Smooth muscle cell (in vitro differentiated cells): ENCODE results near the gene ZNF688. TPM values are rescaled to one million over a fixed set of nuclear protein-coding genes. Genes with fewer than 3 reads are reported as not detected.

Experiments used
- DNase-seq: peaks from one replicate; lab custom pipeline; 2025; ENCODE audit not compliant: unreplicated experiment; lab: John Stamatoyannopoulos, UW
- H2AFZ ChIP-seq: fragments of 200-600 bp; sonication (generic); 2 replicates; pipeline ENCODE4 v1.6.0; 2016; ENCODE audit warnings: antibody characterized with exemption, low read depth, mild to moderate bottlenecking
- H3F3A ChIP-seq: fragments of 200-600 bp; sonication (generic); 2 replicates; pipeline ENCODE4 v1.6.0; 2017; ENCODE audit warnings: antibody characterized with exemption, low read depth
- H3K27ac ChIP-seq: fragments of 200-600 bp; sonication (generic); 2 replicates; pipeline ENCODE4 v1.5.1; 2016; ENCODE audit warnings: low read depth, mild to moderate bottlenecking
- H3K27me3 ChIP-seq: fragments of 200-600 bp; sonication (generic); 2 replicates; pipeline ENCODE4 v1.6.1; 2016; ENCODE audit warnings: low read depth, mild to moderate bottlenecking
- H3K36me3 ChIP-seq: fragments of 200-600 bp; sonication (generic); 2 replicates; pipeline ENCODE4 v1.5.1; 2016; ENCODE audit warnings: low read depth
- H3K4me1 ChIP-seq: fragments of 200-600 bp; sonication (generic); 2 replicates; pipeline ENCODE4 v1.5.1; 2016; ENCODE audit warnings: low read depth
- H3K4me2 ChIP-seq: fragments of 200-600 bp; sonication (generic); 2 replicates; pipeline ENCODE4 v1.6.0; 2016; ENCODE audit warnings: mild to moderate bottlenecking
- H3K4me3 ChIP-seq: fragments of 200-600 bp; sonication (generic); 2 replicates; pipeline ENCODE4 v1.5.1; 2016; ENCODE audit warnings: mild to moderate bottlenecking
- H3K79me2 ChIP-seq: fragments of 200-600 bp; sonication (generic); 2 replicates; pipeline ENCODE4 v1.6.0; 2016; ENCODE audit warnings: low read depth, mild to moderate bottlenecking
- H3K9ac ChIP-seq: fragments of 200-600 bp; sonication (generic); 2 replicates; pipeline ENCODE4 v1.6.0; 2016; ENCODE audit warnings: low read depth
- H3K9me3 ChIP-seq: fragments of 200-600 bp; sonication (generic); replicated peaks from 2 replicates; pipeline ENCODE4 v1.5.1; 2016; ENCODE audit warnings: low read depth
- H4K20me1 ChIP-seq: fragments of 200-600 bp; sonication (generic); 2 replicates; pipeline ENCODE4 v1.6.0; 2016; ENCODE audit warnings: low read depth
- CTCF ChIP-seq: fragments of 200-600 bp; sonication (generic); IDR thresholded peaks from 2 replicates; pipeline ENCODE4 v1.5.1; 2017; ENCODE audit warnings: borderline replicate concordance, mild to moderate bottlenecking, antibody characterized with exemption; ENCODE audit not compliant: insufficient read depth, poor library complexity, severe bottlenecking
- WGBS: methylation state at CpG from one replicate; pipeline ENCODE4 v1.1.7; 2016; ENCODE audit warnings: low lambda C conversion rate; 5-methylcytosine and 5-hydroxymethylcytosine counted together
- polyA plus RNA-seq: library from polyadenylated mRNA; unstranded; fragments of >200 nt; fragmentation: Nextera tagmentation; extraction: Ambion mirVana; gene quantifications from 2 replicates; pipeline ENCODE4 v1.2.1, GENCODE V29; 2016
- total RNA-seq: library from RNA; depleted of rRNA; stranded (reverse); fragments of >200 nt; gene quantifications from 2 replicates; pipeline ENCODE4 v1.2.3, GENCODE V29; 2014

Gene ZNF688
- total and polyA plus RNA-seq, 2 experiments from 2014 or later, result 6.2 to 16.8 TPM

GRCh38 chr16:30556125-30556473 lies 15.4 kb downstream of the ZNF688 start:
- Histone ChIP-seq H3K9ac (no peak overlapping the region), H3K79me2 (peaks cover 15% of the 10 kb centered on the region), H3K4me1 (peaks cover 5% of the 10 kb centered on the region), H3K27ac (no peak overlapping the region), H3K4me3 (no peak overlapping the region), H3K27me3 (no peaks in the 10 kb centered on the region), H3K36me3 (no peaks in the 10 kb centered on the region), H4K20me1 (no peaks in the 10 kb centered on the region), H3F3A (no peaks in the 10 kb centered on the region), H3K4me2 (no peak overlapping the region), H2AFZ (no peak overlapping the region), H3K9me3 (no peaks in the 10 kb centered on the region)
- WGBS, result 84% methylated on average over 10 of the region's 10 CpGs
- DNase-seq, result no peak
- no peak for TF ChIP-seq CTCF

GRCh38 chr16:30555315-30556124 lies 16.0 kb downstream of the ZNF688 start:
- 98% methylated on average over 62 of the region's 69 CpGs for WGBS
- Histone ChIP-seq H3K9me3 (no peaks in the 10 kb centered on the region), H4K20me1 (no peaks in the 10 kb centered on the region), H3F3A (no peaks in the 10 kb centered on the region), H3K36me3 (no peaks in the 10 kb centered on the region), H3K9ac (no peak overlapping the region), H3K27ac (no peak overlapping the region), H3K27me3 (no peaks in the 10 kb centered on the region), H2AFZ (no peak overlapping the region), H3K79me2 (peaks cover 15% of the 10 kb centered on the region), H3K4me3 (no peak overlapping the region), H3K4me1 (peaks cover 5% of the 10 kb centered on the region), H3K4me2 (no peak overlapping the region)
- no peak for DNase-seq
- no peak for TF ChIP-seq CTCF

GRCh38 chr16:30554557-30555314 lies 16.8 kb downstream of the ZNF688 start:
- H3K4me1 ChIP-seq, result peaks cover 5% of the 10 kb centered on the region
- no peaks in the 10 kb centered on the region for H3K36me3 ChIP-seq
- H3K27ac ChIP-seq, result no peak overlapping the region
- H2AFZ ChIP-seq, result no peak overlapping the region
- H3K4me3 ChIP-seq, result no peak overlapping the region
- H3K9me3 ChIP-seq, result no peaks in the 10 kb centered on the region
- WGBS, result over 99% methylated on average over 18 of the region's 18 CpGs
- no peaks in the 10 kb centered on the region for H4K20me1 ChIP-seq
- no peak for TF ChIP-seq CTCF
- H3K27me3 ChIP-seq, result no peaks in the 10 kb centered on the region
- no peak for DNase-seq
- no peak overlapping the region for H3K9ac ChIP-seq
- H3F3A ChIP-seq, result no peaks in the 10 kb centered on the region
- peaks cover 15% of the 10 kb centered on the region for H3K79me2 ChIP-seq
- H3K4me2 ChIP-seq, result no peak overlapping the region
